GM12864 (cell line): ENCODE measurements around the gene DUSP5.

Experiments
- DNase-seq: peaks from one replicate; pipeline ENCODE4 v3.0.0-alpha.2; 2011; ENCODE audit warnings: low read depth
- H3K4me3 ChIP-seq: 2 replicates; pipeline ENCODE4 v1.5.1; 2011; ENCODE audit warnings: mild to moderate bottlenecking, low read depth, low read length, control low read depth
- TF ChIP-seq, protein P1 (sequence below): IDR thresholded peaks from 2 replicates; pipeline ENCODE4 v1.5.1; 2011; ENCODE audit warnings: low read depth, mild to moderate bottlenecking, moderate library complexity, low read length, control low read depth, inconsistent platforms; ENCODE audit errors: missing control alignments

DUSP5 gene

DNA sequence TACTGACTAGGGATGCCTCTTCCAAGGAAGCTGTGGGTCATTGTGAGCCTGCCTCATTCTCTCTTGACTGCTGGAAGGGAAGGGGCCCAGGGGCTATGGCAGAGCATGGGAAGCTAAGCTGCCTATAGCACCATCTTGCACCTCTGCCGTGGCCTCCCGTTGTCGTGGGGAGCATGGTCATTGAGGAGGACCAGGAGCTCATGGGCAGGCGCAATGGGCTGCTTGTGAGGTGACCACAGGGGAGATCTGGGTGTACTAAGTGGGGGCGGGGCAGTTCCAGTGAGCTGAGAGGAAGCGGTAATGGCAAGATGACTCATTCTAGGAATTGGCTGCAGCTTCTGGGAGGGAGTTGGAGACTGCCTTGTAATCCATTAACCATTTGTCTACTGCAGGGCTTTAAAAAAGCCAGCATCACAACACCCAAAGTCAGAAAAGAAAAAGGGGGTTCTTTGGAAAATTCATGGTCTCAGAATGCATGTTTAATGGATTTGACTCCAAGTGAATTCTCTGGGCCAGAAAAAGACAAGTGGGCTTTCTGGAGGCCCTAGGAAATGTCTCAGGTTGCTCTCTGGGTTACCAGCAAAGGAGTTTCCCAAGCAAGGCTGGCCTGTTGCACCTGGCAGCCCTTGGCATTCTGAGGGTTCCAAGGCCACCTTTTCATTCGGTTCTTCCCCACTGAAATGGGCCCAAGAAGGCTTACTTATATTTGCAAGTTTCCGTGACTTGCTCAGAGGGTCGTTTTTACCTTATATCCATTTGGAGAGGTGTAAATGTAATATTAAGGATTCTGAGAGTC, 3.6 kb downstream of the DUSP5 start:
- TF ChIP-seq, protein P1, sequence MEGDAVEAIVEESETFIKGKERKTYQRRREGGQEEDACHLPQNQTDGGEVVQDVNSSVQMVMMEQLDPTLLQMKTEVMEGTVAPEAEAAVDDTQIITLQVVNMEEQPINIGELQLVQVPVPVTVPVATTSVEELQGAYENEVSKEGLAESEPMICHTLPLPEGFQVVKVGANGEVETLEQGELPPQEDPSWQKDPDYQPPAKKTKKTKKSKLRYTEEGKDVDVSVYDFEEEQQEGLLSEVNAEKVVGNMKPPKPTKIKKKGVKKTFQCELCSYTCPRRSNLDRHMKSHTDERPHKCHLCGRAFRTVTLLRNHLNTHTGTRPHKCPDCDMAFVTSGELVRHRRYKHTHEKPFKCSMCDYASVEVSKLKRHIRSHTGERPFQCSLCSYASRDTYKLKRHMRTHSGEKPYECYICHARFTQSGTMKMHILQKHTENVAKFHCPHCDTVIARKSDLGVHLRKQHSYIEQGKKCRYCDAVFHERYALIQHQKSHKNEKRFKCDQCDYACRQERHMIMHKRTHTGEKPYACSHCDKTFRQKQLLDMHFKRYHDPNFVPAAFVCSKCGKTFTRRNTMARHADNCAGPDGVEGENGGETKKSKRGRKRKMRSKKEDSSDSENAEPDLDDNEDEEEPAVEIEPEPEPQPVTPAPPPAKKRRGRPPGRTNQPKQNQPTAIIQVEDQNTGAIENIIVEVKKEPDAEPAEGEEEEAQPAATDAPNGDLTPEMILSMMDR = no peak
- peak; percentile 72 for DNase-seq
- H3K4me3 ChIP-seq = peak overlapping the region; percentile 89

DNA sequence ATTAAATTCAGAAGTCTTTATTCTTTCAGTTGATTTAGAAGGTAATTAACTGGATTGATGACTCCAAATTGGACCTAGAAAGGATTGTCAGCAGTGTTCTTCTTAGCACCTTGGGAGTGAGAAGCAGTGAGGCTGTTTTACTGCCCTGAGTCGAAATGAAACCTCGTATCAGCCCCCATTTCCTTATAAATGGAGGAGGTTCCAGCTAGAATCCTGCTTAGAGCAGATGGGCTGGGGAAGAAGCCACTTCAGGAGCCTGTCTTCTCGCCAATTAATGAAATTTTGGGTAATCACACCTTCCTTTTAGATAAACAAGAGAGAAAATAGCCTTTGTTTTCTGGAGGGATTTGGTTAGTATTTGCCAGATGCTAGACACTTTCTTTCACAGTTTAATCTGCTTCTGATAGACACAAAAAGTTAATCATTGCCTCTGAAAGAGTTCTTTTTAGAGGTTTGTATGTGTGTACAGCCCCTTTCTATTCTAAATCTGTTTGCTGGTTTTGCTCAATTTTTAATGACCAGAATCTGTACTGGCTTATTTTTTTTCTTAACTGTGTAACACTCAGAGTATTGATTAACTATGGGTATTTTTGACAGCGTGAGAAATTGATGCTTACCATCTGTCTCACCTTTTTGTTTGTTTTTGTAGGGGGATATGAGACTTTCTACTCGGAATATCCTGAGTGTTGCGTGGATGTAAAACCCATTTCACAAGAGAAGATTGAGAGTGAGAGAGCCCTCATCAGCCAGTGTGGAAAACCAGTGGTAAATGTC, 4.6 kb downstream of the DUSP5 start:
- DNase-seq = no peak
- TF ChIP-seq, protein P1 = no peak
- H3K4me3 ChIP-seq = peak overlapping the region; percentile 89

DNA sequence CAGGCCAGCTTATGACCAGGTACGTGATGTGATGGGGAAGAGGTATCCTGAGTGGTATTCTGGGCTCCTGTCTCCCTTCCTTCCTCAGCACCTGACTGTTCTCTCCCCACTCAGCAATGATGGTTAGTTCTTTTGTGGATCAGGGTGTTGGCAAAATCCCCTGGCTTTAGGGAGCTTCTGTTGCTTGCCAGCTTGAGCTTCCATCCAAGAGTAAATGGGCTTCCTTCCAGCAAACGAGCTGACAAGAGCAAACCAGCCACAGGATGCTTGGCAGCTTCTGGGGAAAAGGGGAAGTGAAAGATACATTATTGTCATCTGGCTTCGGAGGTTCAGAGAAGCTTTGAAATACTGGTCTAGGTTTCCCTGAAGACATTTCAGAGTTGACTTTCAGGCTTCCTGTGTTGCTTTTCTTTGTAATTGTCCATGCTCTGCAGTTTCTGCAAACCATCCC, 5.2 kb downstream of the DUSP5 start:
- DNase-seq = peak; percentile 90
- H3K4me3 ChIP-seq = peak overlapping the region; percentile 8
- TF ChIP-seq, protein P1 = no peak

DNA sequence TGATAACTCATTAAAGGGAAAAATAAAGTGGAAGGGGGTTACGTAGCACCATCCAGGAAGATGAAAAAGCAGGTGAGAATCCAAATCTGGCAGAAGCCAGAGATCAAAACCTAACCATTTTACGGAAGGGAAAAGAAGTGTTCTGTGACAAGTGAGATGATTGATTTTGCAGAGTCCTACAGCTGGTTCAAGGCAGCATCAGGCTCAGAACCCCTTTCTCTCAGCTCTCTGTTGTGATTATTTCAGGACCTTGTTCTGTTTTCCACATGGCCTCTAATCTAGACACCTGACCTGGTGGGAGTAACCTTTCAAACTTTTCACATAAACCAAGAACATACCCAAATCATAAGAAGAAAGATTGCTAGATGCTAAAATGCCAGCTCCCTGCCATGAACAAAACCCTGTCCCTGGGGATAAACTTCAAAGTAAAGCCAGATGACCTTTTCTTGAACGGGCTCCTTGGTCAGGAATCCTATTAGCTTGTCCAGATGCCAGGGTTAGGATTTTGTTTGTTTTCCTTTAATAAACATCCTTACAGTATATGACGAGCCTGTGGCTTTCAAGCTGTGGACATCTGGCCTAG, 5.9 kb downstream of the DUSP5 start:
- TF ChIP-seq, protein P1 = no peak
- DNase-seq = no peak
- H3K4me3 ChIP-seq = peak overlapping the region; percentile 9; the same call in 1 of the 2 replicates

DNA sequence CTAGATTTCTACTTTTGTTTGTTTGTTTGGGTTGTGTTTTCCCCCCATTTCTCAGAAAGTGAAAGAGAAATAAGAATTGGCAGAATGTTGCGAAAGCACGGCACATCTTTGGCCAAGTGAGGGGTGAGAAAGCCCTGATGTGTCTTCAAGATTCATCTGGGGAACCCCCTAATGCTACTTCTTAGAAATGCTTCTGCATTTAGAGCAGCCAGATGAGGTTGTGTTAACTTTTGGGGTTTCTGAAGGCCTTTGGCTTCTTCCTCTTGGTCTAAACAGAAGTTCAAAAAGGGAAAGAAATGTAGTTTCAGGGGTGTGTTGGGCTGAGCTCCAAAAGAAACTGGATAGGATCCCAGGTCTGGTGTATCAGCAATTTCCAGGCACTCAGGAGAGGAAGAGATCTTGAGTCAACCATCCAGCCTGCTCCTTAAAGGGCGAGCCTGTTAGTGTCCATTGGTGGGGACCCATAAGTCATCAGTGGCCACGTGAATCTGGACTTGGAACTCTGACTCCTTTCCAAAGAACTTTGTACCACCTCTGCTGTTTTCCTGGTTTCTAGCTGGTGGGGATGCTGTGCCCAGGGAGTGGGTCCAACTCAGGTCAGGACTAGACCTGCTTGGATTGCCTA, 6.5 kb downstream of the DUSP5 start:
- DNase-seq = peak; percentile 91
- no peak overlapping the region for H3K4me3 ChIP-seq
- TF ChIP-seq, protein P1 = no peak

DNA sequence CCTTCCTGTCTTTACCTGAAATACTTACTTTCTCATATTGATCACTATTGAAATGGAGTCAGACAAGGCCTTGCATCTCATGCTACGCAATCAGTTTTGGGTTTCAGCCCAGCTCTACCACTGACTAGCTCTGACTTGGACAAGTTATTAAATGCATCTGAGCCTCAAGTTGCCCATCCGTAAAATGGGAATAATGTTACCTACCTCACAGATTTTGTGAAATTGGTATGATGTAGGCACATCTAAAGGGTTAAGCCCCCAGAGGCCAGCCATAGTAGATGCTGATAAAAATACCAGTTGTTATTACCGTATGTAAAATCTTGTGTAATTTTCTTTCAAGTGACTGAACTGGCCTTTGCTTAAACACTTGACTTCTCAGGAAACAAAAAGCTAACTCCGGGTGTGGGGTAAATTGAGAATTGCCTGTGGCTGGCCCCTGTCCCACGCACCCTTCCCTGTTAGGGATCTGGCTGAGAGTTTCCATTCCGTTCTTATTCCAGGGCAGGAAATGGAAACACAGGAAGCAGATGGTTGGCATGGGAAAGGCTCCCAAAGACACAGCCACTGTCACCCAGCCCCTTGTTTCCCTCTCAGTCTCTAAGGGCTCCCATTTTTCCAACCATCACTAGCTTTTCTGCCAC, 7.5 kb downstream of the DUSP5 start:
- H3K4me3 ChIP-seq = no peak overlapping the region
- DNase-seq = no peak

More for the DNA sequence above, 7.5 kb downstream of the DUSP5 start:
- TF ChIP-seq, protein P1 = no peak
